Subcutaneous abdominal adipose tissue (tissue), 5 donors: Measurements from ENCODE around the gene ENAH.

Experiments used
- H3K27ac ChIP-seq: one replicate; pipeline ENCODE4 v1.7.0; 2013; ENCODE audit warnings: low read depth, mild to moderate bottlenecking, inconsistent platforms, low read length, moderate library complexity
- H3K27me3 ChIP-seq, 5 donors: one replicate each; pipeline ENCODE4 v1.7.0; 2013; ENCODE audit warnings: low read length in 5 of 5, inconsistent platforms in 1 of 5; ENCODE audit not compliant: control insufficient read depth in 5 of 5, insufficient read depth in 4 of 5
- H3K36me3 ChIP-seq, 5 donors: one replicate each; pipeline ENCODE4 v1.7.0; 2013; ENCODE audit warnings: low read length in 5 of 5; ENCODE audit not compliant: control insufficient read depth in 5 of 5, insufficient read depth in 5 of 5
- H3K4me1 ChIP-seq, 5 donors: one replicate each; pipeline ENCODE4 v1.7.0; 2013; ENCODE audit warnings: low read length in 5 of 5, mild to moderate bottlenecking in 3 of 5, moderate library complexity in 1 of 5; ENCODE audit not compliant: control insufficient read depth in 5 of 5, insufficient read depth in 5 of 5
- H3K4me3 ChIP-seq, 5 donors: one replicate each; pipeline ENCODE4 v1.7.0; 2013; ENCODE audit warnings: low read length in 5 of 5, low read depth in 1 of 5
- H3K9ac ChIP-seq, 5 donors: one replicate each; pipeline ENCODE4 v1.7.0; 2013; ENCODE audit warnings: low read length in 5 of 5, mild to moderate bottlenecking in 4 of 5, moderate library complexity in 3 of 5
- H3K9me3 ChIP-seq, 5 donors: one replicate each; pipeline ENCODE4 v1.7.0; 2013; ENCODE audit warnings: low read length in 5 of 5; ENCODE audit not compliant: control insufficient read depth in 5 of 5
- donor health status: healthy.
- donor health status: healthy.
- donor health status: healthy.
- donor health status: healthy.
- donor health status: healthy.

Gene ENAH

GRCh38 chr1:225610539-225610938 lies 42.4 kb downstream of the ENAH start:
- Histone ChIP-seq H3K9me3 (no peaks in the 10 kb centered on the region), H3K9ac (no peak overlapping the region), H3K4me1 (peaks cover 0 to 11% (median 6%) of the 10 kb centered on the region in 5 donors), H3K4me3 (no peak overlapping the region), H3K36me3 (no peaks in the 10 kb centered on the region), H3K27me3 (no peaks in the 10 kb centered on the region), H3K27ac (no peak overlapping the region)

- H3K9ac ChIP-seq, result no peak overlapping the region
- no peaks in the 10 kb centered on the region for H3K9me3 ChIP-seq
- no peaks in the 10 kb centered on the region for H3K27me3 ChIP-seq
- H3K4me1 ChIP-seq, result peaks cover 0 to 16% (median 6%) of the 10 kb centered on the region in 5 donors
- H3K27ac ChIP-seq, result no peak overlapping the region
- H3K36me3 ChIP-seq, result no peaks in the 10 kb centered on the region
- no peak overlapping the region for H3K4me3 ChIP-seq
Measured at GRCh38 chr1:225608014-225608796, 44.7 kb downstream of the ENAH start.

GRCh38 chr1:225607355-225607754 lies 45.6 kb downstream of the ENAH start:
- Histone ChIP-seq H3K4me1 (peaks cover 0 to 12% (median 0%) of the 10 kb centered on the region in 5 donors), H3K4me3 (no peak overlapping the region), H3K9me3 (no peaks in the 10 kb centered on the region), H3K36me3 (no peaks in the 10 kb centered on the region), H3K27me3 (no peaks in the 10 kb centered on the region), H3K27ac (no peak overlapping the region), H3K9ac (no peak overlapping the region)

GRCh38 chr1:225603538-225604354 lies 49.2 kb downstream of the ENAH start:
- H3K27ac ChIP-seq, result peak overlapping the region; percentile 46
- H3K27me3 ChIP-seq, result no peaks in the 10 kb centered on the region

GRCh38 chr1:225602590-225603206 lies 50.2 kb downstream of the ENAH start:
- no peak overlapping the region for H3K27ac ChIP-seq
- H3K27me3 ChIP-seq, result no peaks in the 10 kb centered on the region
- no peaks in the 10 kb centered on the region for H3K9me3 ChIP-seq
- peaks cover 0 to 4% (median 0%) of the 10 kb centered on the region in 5 donors for H3K4me1 ChIP-seq
- no peaks in the 10 kb centered on the region for H3K36me3 ChIP-seq
- H3K9ac ChIP-seq, result no peak overlapping the region
- H3K4me3 ChIP-seq, result no peak overlapping the region

More at GRCh38 chr1:225603538-225604354, 49.2 kb downstream of the ENAH start:
- Histone ChIP-seq H3K9ac (no peak overlapping the region), H3K9me3 (no peaks in the 10 kb centered on the region), H3K4me3 (no peak overlapping the region), H3K36me3 (no peaks in the 10 kb centered on the region), H3K4me1 (peaks cover 0 to 4% (median 0%) of the 10 kb centered on the region in 5 donors)

GRCh38 chr1:225601902-225602589 lies 50.9 kb downstream of the ENAH start:
- no peaks in the 10 kb centered on the region for H3K27me3 ChIP-seq
- H3K9me3 ChIP-seq, result no peaks in the 10 kb centered on the region
- peaks cover 0 to 4% (median 0%) of the 10 kb centered on the region in 5 donors for H3K4me1 ChIP-seq
- no peaks in the 10 kb centered on the region for H3K36me3 ChIP-seq
- H3K9ac ChIP-seq, result no peak overlapping the region
- no peak overlapping the region for H3K27ac ChIP-seq
- H3K4me3 ChIP-seq, result no peak overlapping the region

GRCh38 chr1:225598847-225599246 lies 54.1 kb downstream of the ENAH start:
- H3K9ac ChIP-seq, result no peak overlapping the region
- no peak overlapping the region for H3K27ac ChIP-seq
- no peaks in the 10 kb centered on the region for H3K9me3 ChIP-seq
- no peaks in the 10 kb centered on the region for H3K27me3 ChIP-seq
- H3K4me3 ChIP-seq, result no peak overlapping the region
- H3K36me3 ChIP-seq, result no peaks in the 10 kb centered on the region
- peaks cover 0 to 4% (median 0%) of the 10 kb centered on the region in 5 donors for H3K4me1 ChIP-seq

- H3K27ac ChIP-seq, result no peak overlapping the region
- no peaks in the 10 kb centered on the region for H3K4me1 ChIP-seq
- no peaks in the 10 kb centered on the region for H3K9me3 ChIP-seq
- H3K36me3 ChIP-seq, result no peaks in the 10 kb centered on the region
- H3K27me3 ChIP-seq, result no peaks in the 10 kb centered on the region
- no peak overlapping the region for H3K9ac ChIP-seq
- no peak overlapping the region for H3K4me3 ChIP-seq
Measured at GRCh38 chr1:225597926-225598575, 54.9 kb downstream of the ENAH start.

- no peaks in the 10 kb centered on the region for H3K27me3 ChIP-seq
- no peaks in the 10 kb centered on the region for H3K36me3 ChIP-seq
- peaks cover 0 to 5% (median 0%) of the 10 kb centered on the region in 5 donors for H3K4me1 ChIP-seq
- no peak overlapping the region for H3K9ac ChIP-seq
- no peak overlapping the region for H3K4me3 ChIP-seq
- H3K9me3 ChIP-seq, result no peaks in the 10 kb centered on the region
- no peak overlapping the region for H3K27ac ChIP-seq
Measured at GRCh38 chr1:225596736-225597135, 56.2 kb downstream of the ENAH start.
